NCI-H1694 (cell line): Measurements from ENCODE around the gene CYP1B1.

ENCODE experiments used
- DNase-seq: peaks from one replicate; lab custom pipeline; 2025; lab: John Stamatoyannopoulos, UW

The CYP1B1 gene

DNA sequence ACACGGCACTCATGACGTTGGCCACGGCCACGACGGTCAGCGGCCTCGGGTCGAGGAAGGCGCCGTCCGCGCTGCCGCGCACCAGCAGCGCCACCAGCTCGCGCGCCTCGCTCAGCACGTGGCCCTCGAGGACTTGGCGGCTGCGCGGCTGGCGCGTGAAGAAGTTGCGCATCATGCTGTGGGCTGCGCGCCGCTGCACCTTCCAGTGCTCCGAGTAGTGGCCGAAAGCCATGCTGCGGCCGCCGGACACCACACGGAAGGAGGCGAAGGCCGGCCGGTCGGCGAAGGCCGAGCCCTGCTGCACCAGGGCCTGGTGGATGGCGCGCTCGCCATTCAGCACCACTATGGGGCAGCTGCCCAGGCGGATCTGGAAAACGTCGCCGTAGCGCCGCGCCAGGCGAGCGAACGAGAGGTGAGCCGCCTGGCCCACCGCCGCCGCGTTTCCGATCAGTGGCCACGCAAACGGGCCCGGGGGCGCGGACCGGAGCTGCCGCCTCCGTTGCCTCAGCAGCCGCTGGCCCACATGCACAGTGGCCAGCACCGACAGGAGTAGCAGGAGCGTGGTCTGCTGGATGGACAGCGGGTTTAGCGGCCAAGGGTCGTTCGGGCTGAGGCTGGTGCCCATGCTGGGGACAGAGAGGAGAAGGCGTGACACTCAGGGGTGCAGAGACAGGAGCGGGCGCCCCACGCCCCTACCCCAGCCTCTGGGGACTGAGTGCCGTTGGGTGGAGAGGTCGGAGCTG lies 1.0 kb downstream of the CYP1B1 start:
- DNase-seq, result no peak

DNA sequence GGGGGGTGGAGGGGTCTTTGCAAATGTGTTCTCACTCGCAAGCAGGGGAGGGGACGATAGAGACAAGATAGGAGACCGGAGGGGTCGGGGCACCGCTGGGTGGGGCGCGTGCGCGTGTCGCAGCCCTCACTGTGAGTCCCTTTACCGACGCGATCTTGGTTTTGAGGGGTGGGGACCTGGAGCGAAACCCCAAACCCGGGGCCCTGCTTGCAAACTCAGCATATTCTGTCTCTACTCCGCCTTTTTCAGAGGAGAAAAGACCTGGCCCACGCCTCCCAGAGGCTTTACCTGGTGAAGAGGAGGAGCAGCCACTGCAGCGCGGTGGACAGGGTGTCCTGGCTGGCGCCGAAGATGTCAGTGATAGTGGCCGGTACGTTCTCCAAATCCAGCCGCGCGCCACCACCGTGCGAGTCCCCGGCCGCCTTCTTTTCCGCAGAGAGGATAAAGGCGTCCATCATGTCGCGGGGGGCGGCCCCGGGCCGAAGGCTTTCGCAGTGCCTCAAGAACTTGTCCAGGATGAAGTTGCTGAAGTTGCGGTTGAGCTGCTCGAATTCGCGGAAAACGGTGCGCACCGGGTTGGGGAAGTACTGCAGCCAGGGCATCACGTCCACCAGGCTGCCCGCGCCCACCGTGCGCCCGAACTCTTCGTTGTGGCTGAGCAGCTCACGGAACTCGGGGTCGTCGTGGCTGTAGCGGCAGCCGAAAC lies 1.7 kb downstream of the CYP1B1 start:
- DNase-seq, result no peak

DNA sequence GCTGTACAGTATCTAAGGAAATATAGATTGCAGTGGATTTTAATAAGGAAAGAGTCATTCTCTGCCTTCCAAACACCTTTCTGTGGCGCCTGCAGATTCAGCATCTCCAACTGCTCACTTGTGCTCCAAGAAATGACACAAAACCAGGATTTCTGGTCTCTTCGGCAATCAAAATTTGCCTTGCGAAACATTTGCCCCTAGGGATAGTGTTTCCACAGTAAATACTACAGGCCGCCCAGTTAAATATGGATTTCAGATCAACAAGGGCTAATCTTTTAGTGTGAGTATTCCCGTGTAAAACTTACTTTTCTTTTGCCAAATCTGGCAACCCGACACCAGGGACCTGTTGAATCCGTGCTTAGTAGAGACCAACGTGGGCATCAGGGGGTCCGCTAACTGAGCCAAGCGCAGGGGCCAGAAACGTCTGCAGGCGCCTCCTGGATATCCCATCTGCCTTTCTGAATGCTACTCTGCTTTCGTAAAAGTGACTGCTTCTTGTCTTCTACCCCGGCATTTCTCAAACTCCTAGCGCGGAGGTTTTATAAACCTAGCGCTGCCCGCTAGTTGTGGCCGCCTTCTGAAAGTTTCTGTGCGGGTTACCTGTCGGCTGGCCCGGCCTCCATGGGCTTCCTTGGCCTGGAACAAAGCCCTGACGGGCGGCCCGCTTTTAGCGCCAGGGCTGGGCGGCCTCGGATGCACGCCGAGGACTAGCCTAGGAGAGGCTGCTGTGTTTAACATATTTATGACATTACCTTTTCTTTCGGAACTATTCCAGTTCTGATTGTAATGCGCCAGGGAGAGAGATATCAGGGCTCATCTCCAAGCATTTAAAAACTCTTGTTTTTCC lies 2.5 kb downstream of the CYP1B1 start:
- DNase-seq, result no peak

DNA sequence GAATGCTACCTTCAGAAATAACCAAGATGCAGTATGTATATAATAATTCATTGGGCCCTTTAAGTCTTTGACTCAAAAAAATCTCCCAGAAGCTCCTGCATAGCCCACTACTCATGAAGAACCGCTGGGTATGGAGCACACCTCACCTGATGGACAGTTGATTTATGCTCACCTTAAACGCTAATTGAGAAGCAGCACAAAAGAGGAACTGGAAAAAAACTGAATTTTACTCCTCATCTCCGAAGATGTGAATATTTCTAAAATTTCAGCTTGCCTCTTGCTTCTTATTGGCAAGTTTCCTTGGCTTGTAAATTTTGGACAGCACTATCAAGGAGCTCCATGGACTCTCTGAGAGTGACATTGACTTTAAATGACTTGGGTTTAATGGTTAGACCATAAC lies 5.5 kb downstream of the CYP1B1 start:
- DNase-seq, result no peak

DNA sequence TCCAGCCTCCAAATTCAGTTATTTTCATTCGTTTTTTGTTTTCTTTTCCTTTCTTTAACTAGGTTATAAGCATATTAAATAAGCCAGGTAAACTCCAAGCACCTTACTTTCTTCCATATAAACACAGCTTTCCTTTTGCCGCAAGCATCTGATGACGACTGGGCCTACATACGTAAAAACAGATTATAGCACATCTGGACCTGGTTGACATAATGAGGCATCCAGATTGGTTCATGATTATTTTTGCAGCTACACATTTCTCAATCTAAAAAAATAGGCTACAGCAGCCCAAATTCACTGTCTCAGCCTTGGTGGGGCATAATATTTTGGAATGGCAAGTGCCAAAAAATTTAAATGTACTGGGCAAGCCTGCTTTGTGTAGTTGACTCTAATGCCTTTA lies 7.7 kb downstream of the CYP1B1 start:
- no peak for DNase-seq

DNA sequence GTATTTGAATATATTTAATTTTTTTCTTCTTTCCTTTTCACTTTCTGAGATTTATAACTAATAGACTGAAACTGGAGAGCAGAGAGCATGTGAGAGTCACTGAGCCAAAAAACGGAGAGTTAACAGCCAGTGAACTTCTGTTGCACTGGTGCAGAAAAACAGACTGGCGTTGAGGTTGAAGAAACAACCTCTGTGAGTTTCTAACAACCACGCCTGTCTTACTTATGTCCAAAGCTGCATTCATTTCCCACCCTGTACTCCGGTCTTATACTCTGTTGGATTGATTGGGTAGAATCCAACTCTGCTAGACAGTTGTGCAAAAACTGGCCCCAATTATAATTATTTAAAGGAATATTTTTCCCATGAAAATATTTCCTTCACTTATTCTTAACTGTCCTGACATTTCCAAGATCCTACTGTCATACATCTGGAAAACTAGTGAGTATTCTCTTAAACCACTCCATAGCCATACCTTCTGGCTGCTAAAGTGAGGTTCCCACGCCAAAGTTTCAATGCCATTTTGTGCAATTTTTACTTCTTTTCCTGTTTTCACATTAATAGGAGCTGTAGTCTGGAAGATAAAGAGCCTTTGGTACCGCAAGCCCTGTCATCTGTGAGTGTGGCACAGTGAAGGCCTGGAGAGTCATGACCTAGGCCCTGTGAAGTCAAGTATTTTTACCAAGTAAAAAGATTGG lies 9.4 kb downstream of the CYP1B1 start:
- DNase-seq, result no peak

DNA sequence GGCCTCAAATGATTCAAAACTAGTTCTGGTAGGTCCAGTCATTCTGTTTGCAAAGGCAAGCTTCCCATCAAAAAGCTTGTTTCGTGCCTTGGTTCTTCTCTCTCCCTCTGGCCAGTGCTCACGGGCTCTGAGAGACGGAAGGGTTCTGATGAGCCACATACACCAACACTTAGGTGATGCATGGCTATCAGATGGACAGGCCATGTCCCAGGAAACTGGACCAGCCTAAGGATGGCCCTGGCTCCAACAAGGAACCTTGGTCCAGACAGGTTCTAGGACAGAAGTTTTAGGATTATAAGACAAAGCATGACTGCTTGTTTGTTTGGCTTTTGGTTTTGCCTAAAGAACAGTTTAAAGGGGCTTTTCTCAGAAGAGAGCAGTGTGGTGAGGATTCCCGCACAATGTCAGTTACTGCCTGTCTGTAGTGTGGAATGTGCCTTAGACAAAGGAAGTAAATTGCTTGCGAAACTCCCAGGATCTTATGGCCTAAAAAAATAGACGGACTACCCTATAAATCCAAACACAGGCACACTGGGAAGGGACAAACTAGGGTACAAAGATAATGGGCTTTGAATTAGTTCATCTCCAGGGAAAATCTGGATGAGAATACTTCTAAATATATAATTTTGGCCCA lies 10.3 kb downstream of the CYP1B1 start:
- no peak for DNase-seq

DNA sequence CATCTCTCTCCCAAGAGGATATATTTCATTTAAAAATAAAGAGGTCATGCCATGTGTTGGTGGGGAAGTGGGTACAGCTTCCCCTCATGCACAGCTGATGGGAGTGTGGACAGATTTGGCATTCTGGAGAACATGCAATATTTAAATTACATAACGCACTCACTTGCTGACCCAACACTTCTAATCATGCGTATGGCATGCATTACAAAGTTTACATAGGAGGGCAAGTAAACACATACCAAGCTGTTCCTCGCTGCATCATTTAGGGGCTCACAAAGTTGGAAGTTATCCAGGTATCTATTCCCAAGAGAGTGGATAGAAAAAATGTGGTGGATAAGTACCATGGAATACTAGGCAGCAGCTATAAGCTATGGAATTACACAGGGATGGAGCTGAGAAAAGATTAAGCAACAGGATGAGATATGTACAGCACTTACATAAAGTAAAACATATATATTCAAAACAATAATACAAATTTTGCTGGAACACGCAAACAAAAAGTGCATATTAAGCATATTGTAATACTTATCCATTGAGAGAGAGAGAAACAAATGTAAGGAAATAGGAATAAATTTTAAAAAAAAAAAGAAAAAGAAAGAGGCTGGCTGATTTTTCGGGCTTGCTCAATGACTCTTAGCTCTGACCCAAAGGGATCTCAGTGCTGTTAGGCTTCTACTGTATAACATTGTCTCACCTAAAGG lies 11.0 kb downstream of the CYP1B1 start:
- DNase-seq, result no peak

DNA sequence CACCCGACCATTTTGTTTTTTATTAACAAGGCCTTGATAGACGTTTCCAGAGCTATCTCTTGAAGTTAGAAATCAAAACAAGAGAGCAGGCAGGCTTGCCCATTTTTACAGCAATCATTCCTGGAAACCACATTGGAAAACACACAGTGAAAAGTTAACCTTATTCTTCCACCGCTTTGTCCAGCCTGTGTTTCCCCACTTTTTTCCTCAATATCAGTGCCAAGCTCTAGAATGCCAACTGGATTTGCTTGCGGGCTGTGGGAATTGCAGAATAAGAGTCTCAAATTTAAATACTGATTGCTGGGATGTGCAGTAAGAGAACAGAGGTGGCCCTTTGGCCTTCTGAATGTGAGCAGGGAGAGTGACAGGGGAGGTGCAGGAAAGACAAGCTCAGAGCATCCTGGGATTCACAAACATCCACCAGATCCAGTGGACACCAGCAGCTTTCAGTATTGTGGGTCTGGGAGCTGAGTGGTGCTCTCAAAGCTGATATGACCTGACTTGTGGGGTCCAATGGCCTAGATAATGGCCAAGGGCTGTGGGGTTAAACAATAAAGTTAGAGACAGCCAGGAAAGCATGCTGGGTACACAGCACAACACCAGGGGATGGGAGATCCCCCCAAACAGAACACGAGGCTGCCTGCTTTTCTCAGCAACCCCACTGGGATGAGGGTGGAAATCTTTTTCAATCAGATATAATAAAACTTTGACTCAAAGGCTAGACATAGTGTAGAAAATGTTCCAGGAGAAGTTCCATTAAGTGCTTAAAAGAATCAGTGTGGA lies 15.5 kb downstream of the CYP1B1 start:
- DNase-seq, result no peak

DNA sequence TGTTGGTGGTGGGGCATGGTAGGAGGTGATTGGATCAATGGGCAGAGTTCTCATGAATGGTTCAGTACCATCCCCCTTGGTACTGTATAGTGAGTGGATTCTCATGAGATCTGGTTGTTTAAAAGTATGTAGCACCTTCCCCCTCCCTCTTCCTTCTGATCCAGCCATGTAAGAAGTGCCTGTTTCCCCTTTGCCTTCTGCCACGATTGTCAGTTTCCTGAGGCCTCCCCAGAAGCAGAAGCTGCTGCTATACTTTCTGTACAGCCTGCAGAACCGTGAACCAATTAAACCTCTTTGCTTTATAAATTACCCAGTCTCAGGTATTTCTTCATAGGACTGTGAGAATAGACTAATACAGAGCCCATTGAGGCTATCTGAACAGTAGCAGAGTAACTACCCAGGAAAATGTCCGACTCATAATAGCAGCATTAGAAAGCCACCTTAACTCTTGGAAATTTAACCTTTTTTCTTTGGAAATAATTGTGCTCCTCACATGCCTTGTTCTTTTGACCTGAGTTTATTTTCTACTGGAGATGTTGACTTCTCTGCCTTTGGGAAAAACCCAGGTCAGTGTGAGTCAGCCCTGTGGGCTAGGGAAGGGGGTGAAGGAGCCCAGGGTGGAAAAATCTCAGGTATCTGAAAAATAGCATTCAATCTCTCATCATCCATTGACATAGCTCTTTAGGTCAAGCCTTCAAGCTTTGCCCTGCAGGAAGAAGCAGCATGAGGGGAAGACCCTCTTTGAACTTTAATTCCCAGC lies 18.1 kb downstream of the CYP1B1 start:
- DNase-seq, result no peak

DNA sequence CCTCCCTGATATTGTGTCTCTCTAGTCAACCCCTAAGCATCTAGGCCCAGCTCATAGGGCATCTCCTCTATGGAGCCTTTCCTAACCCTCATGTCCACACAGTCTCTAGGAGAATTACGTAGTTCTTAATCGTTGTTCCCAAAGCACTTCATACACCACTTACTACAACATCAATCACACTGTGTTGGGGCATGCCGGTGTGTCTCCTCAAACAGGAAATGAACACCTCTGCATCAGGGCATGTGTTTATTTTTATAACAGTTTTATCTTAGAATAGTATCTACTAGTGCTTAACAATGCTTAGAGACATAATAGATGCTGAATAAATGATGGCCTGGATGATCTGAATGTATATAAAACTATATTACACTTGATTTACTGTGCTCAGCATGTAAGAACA lies 19.7 kb downstream of the CYP1B1 start:
- no peak for DNase-seq

DNA sequence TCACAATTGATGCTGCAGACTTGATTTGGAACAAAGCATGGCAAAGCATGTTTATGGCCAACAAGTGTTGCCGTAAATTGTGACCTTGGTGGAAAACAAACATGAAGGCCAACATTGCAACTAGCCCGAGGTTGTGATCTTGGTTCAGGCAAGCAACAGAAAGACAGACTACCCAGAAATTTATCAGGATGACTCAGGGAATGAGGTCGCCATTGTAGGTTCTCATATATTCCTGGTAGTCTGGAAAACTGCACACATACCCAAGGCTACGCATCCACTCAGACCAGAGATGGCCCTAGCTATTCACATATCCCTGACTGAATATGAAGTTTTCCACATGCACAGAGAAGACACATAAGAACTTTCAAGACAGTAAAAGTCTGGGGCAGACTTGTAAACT lies 30.1 kb downstream of the CYP1B1 start:
- DNase-seq, result no peak

DNA sequence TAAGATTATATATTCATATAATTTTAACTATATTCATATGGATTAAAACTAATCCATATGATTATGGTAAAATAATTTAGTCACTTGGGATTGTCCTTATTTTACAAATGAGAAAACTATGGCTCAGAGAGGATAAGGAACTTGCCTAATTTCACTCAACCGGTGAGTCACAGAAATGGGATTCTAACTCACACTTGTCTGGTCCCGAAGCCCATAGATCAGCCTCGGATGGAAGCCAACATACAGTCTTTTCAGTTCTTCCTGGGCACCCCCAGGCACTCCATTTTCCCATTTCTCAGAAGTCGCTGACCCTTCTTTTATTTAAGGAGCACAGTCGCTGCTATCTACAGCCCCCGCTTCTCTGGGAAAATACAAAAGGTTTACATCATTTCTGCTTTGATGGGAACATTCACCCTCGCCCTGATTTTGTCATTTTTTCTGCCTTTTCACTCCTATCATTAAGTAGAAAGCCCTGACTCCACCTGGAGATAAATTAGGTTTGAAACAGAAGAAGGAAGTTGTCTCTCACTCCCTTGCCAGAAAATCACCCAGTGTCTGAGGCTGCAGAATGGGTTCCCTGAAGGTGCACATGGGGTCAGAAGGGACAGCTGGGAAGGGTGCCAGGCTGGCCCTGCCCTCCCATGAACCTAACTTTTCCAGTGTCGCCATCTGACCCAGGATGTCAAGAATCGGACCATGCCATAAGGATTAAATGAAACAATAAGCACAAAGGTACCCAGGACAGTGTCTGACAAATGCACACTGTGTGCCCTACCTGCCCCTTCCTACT lies 36.6 kb downstream of the CYP1B1 start:
- no peak for DNase-seq

DNA sequence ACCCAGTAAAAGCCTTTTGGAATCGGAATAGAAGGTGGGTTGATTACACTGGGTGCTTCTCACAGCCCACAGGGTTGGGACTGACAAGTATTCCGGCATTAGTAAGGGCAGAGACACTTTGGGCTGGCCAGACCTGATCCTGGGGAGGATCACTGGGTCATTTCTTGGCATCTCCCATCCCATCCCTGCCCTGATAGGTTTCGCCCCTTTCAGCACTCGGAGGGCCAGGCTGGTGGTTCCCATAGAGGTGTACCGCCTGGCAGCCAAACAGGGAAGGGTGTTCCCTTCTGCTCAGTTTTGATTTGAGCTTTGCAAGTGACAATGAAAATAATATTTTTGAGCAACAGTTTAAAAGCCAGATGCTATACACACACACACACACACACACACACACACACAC lies 37.3 kb downstream of the CYP1B1 start:
- no peak for DNase-seq

DNA sequence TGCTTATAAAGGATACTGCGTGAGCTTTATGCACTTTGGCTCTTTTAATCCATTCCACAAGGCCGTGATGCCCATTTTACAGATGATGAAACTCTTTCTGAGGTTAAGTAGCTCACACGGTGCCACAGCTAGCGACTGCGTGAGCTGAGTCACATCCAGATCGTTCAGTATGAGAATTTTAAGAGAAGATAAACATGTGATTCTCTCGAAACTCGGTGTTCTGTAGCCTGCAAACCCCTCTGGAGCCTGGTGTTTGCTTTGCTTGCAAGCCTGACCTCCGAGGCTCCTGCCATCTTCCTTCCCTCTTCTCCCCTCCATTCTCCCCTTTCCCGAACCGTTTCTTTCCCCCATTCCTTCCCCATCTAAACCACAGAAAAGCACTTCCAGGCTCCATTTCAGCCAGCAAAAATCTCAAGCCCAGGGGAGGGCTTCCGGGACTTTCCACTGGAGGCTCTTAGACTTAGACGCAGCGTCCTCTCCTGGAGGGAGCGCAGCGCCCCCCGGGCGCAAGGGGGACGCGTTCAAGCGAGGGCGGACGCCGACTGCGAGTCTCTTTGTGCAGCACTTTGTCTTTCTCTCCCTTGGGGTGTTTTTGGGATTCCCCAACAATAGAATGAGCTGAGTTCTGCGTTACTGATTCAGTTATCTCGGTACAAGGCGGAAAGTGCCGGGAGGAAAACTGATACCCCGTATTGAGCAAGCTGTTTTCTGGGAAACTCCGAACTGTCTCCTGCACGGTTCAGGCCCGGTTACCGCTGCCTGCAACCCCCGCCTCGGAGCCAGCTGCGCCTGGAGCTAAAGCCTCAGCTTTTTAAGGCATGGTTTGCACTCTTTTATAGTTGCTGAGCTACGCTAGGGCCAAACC lies 38.0 kb downstream of the CYP1B1 start:
- no peak for DNase-seq

DNA sequence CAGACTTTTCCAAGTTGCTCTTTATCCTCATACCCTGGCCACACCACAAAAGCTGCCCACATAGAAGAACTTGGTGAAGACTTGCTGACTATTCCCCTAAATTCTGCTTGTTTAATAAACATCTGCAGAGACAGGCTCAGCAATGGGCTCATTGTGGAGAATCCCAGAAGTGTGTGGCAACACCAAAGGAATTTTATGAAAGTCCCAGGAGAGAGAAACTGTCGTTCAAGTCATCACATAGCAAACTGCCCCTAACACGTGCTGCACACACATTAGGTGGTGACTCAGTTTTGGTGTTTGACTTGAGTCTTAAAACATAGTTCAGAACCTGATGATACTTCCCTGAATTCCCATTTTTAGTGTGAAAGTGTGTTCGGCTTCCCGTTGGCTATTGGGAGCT lies 38.6 kb downstream of the CYP1B1 start:
- DNase-seq, result no peak

DNA sequence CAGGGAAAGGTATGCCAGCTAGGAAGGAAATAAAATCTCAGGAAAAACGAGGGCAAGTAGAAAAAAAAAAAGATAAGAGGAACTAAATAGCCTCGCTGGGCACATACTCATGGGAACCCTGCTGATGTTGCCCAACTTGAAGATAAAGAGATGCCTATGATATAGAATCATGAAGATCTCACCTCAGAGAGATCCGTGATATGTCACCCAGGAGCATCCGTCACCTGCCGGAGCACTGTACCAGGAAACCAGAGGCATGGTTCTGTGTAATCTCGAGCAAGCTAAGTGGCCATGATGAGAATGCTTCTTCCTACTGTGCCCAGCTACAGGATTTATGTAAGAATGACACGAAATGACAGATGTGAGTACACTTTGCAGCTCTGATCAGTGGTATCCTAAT lies 40.0 kb downstream of the CYP1B1 start:
- DNase-seq, result no peak

DNA sequence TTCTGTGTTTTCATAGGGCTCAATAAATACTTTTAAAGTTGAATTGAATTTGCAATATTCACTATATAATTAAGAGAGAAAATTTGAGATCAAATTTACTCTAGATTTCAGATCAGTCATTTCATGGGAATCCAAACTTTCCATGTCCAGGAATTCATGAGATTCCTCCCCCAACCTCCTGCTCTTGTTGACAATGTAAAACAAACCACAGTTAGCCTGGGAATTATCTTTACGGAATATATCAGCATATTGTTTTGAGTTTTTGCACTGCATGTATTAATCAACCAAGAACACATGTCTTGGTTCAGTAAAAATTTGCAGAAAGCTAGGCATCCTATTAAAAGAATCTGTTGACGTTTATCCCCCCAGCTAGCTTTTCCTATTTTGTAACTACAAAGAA lies 42.3 kb downstream of the CYP1B1 start:
- no peak for DNase-seq
